HG03432 (cell line): ENCODE data around the gene TRAPPC6A.

Source experiments
- ATAC-seq: cut with Tn5 transposase; IDR thresholded peaks from one replicate; pipeline ENCODE4 v1.9.1; 2021; ENCODE audit warnings: mild to moderate bottlenecking, moderate library complexity; ENCODE audit not compliant: unreplicated experiment

TRAPPC6A gene

GRCh38 chr19:45163751-45164460 is 14.1 kb downstream of the TRAPPC6A start:
- no peak for ATAC-seq

- ATAC-seq: no peak
These were observed 14.9 kb downstream of the TRAPPC6A start for GRCh38 chr19:45163156-45163555.

GRCh38 chr19:45162608-45163143 is 15.4 kb downstream of the TRAPPC6A start:
- ATAC-seq: no peak

GRCh38 chr19:45161738-45162607 is 16.1 kb downstream of the TRAPPC6A start:
- no peak for ATAC-seq

- no peak for ATAC-seq
These were observed 16.9 kb downstream of the TRAPPC6A start, which contains the start of gene NKPD1 for GRCh38 chr19:45160870-45161737. TSS of gene NKPD1 (minus strand) at chr19:45160982. CDS start at chr19:45160150, 832 bp downstream.

- ATAC-seq: no peak
These were observed 18.1 kb downstream of the TRAPPC6A start for GRCh38 chr19:45159971-45160324.

GRCh38 chr19:45159210-45159970 is 18.6 kb downstream of the TRAPPC6A start:
- ATAC-seq: no peak

- ATAC-seq: no peak
These were observed 19.4 kb downstream of the TRAPPC6A start for GRCh38 chr19:45158503-45159209.

GRCh38 chr19:45156751-45157150 is 21.3 kb downstream of the TRAPPC6A start:
- ATAC-seq: no peak

- ATAC-seq: no peak
These were observed 21.9 kb downstream of the TRAPPC6A start for GRCh38 chr19:45156011-45156630.

- no peak for ATAC-seq
These were observed 23.8 kb downstream of the TRAPPC6A start for GRCh38 chr19:45154064-45154827.

GRCh38 chr19:45153339-45154063 is 24.5 kb downstream of the TRAPPC6A start:
- no peak for ATAC-seq

- no peak for ATAC-seq
These were observed 25.3 kb downstream of the TRAPPC6A start for GRCh38 chr19:45152504-45153338.

GRCh38 chr19:45151821-45152503 is 26.1 kb downstream of the TRAPPC6A start:
- no peak for ATAC-seq

GRCh38 chr19:45151320-45151719 is 26.7 kb downstream of the TRAPPC6A start:
- ATAC-seq: no peak

GRCh38 chr19:45150751-45151281 is 27.2 kb downstream of the TRAPPC6A start:
- no peak for ATAC-seq
